GM18511 (cell line): ENCODE results near the gene SIK1.
A peak's percentile ranks its signal among the peaks of the same experiment; 100 is the strongest.
"Not testable (repeated sequence)": the region's sequence is repeated elsewhere in the genome, so short reads cannot be mapped to it uniquely, and the experiment has no call there.

Source experiments
- ATAC-seq: cut with Tn5 transposase; IDR thresholded peaks from one replicate; pipeline ENCODE4 v1.9.1; 2021; ENCODE audit warnings: mild to moderate bottlenecking, moderate library complexity; ENCODE audit not compliant: unreplicated experiment

Gene SIK1

DNA sequence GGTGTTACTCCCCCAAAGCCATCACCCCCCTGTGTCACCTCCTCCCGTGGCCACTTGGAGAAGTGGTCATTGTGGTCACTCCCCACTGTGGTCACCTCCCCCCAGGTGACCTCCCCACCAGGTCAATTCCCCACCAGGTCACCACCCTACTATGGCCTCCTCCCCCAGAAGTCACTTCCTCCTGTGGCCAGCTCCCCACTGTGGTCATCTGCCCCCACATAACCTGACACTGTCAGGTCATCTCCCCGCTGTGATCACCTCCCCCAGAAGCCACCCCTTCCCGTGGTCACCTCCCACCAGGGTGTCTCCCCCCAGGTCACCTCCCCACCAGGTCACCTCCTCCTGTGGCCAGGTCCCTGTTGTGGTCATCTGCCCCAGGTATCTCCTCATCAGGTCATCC is 28.9 kb downstream of the SIK1 start:
- not testable (repeated sequence) for ATAC-seq

DNA sequence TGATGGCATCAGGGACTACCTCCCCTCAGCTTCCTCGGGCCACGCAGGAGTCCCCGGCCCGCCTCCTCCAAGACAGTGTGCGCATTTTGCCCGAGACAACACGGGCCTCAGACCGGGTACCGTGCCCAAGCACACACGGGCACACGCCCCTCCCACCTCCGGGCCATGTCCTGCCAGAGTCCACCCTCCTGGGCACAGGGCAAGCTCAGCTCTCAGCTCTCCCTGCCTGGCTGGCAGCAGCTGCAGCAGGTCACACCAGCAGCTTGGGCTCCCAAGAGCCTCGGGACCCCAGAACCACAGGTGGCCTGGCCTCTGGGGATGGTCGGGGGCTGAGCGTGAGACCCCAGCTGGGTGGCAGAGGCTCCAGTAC is 29.5 kb downstream of the SIK1 start:
- not testable (repeated sequence) for ATAC-seq

DNA sequence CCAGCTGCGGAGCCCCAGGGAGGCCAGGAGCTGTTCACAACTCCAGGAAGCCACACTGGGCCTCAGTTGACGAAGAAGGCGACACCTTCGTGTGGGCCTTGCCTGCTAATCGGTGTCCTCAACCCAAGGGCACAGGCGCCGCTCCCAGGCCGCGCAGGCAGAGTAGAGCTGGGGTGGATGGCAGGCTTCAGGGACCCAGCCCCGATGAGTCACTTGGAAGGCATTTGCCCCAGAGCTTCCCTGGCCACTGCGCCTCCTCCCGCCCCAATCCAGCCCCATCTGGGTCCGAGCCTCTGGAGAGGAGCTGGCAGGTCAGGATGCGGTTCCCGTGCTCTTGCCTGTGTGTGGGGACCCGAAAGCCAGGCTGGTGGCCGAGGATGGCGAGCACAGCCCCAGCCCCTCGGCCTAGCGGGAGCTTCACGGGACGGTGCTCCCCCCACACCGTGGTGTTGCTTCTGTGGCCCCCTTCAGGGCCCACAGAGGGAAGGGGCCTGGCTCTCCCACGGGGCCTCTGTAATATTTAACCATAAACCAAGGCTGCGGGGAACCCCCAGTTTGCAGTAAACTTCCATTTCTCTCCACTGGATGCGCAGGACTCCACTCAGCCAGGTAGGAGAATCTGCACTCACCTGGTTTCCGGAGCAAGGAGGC is 30.0 kb downstream of the SIK1 start:
- not testable (repeated sequence) for ATAC-seq

DNA sequence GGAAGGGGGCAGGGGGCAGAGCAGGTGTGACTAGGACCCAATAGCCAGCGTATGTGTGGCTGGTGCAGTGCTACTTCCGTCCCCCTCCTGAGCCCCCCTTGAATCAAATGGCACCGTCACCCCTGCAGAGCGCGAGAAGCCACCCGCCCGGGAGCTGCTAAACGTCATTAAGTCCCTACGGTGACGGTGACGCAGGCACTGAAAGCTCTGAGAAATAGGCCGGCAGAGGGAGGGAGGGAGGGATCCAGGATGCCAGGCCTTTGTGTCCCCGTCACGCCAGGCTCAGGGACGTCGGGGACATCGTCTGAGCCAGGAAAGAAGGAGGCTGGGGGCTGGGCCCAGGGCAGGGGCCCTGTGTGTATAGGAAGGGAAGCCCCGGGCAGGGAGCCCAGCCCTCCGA is 43.6 kb downstream of the SIK1 start:
- ATAC-seq = not testable (repeated sequence)

DNA sequence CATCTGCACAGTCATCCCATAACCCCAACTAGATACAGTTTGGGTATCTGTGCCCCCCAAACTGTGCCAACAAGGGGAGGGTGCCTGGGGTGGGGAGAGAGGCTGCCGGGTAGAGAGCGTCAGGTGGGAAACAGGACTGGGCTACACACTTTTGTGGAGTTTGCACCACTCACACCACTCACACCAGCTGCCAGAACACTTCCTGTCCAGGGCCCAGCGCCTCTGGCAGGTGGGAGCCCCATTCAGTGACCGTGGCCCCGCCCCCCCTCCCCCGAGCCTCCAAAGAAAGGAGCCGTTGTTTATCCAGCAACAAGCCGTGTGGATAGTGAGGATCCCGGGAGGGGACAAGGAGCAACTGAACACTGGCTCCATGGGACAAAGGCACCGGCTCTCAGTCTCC is 44.0 kb downstream of the SIK1 start:
- not testable (repeated sequence) for ATAC-seq

DNA sequence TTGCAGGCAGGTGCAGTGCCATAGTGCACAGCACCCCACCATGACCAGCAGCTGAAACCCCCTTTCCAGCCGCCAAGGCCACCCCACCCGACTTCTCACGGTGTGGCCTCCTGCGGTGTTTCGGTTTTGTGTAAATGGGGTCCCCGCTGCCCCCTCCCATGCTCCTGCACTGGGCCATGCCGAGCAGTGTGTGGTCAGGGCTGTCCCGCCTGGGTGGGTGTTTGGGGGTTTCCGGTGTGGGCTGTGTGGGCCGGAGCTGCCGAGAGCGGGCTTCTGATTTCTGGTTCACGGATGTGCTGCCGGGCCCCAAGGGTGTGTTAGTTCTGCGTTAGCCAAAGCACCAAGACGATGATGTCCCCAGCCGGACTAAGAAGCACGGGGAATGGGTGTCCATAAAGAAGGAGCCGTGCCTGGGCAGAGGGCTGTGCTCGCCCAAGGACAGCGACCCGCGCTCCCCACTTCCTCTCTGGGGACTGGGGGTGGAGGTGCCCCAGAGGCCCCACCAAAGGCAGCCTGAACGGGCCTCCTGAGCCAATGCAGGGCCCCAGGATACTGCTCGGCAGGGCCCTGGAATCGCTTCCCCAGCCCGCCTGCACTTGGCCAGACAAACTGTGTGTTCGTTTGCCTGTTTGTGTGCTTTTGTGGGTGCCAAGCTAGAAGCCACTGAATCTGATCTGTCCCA is 45.9 kb downstream of the SIK1 start:
- ATAC-seq = peak; percentile 69

DNA sequence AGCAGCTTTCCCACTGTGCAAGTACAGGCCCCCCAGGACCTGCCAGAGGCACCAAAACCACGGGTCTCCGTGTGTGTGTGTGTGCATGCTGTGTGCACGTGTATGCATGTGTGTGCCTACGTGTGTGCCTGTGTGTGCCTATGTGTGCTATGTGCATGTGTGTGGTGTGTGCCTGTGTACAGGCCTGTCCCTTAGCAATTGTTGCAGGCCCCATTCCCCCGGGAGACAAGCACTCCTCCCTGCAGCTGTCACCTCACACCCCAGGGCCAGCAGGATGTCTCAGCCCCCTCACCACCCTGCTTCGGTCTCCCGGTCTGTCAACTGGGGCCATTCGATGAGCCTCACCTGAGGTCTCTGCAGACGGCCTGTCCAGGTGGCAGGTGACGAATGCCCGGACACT is 46.6 kb downstream of the SIK1 start:
- not testable (repeated sequence) for ATAC-seq

DNA sequence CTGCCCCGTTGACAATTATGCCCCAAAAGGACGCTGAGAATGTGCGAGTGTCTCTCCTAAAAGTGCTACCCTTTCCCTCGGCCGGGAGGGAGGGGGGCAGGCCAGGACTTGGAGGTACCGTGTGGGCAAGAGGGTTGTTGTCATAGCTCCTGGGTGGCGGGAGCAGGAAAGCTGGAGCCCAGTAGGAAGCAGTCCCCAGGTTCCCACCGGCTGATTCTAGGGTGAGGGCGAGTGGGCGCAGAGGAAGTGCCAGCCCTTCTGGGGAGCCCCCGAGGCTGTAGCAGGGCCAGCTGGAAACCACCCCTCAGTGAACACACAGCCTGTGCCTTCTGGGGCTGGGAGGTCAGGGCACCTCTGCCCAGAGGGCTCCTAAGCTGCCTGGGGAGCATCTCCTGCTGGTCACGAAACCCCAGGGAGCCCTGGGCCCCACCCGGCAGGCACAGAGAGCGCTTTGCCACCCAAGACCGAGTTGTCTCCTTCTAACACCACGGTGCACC is 47.3 kb downstream of the SIK1 start:
- not testable (repeated sequence) for ATAC-seq

DNA sequence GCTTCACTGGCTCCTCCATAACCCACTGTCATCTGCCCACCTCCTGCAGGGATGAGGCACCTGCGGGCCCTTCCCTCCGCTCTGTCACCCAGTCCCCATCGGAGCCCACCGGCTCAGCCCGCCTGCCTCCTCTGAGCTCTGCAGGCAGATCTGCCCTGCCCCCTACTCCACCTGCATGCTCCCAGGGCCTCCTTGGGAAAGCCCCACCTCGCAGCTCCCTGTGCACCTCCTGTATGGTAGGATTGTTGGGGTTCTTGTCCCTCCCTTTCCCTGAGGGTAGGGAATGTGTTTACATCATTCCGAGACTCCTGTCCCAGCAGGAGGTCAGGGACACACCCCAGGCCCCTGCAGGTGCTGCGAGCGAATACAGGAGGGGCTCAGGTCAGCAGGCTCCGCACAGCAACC is 50.5 kb downstream of the SIK1 start:
- ATAC-seq = no peak

DNA sequence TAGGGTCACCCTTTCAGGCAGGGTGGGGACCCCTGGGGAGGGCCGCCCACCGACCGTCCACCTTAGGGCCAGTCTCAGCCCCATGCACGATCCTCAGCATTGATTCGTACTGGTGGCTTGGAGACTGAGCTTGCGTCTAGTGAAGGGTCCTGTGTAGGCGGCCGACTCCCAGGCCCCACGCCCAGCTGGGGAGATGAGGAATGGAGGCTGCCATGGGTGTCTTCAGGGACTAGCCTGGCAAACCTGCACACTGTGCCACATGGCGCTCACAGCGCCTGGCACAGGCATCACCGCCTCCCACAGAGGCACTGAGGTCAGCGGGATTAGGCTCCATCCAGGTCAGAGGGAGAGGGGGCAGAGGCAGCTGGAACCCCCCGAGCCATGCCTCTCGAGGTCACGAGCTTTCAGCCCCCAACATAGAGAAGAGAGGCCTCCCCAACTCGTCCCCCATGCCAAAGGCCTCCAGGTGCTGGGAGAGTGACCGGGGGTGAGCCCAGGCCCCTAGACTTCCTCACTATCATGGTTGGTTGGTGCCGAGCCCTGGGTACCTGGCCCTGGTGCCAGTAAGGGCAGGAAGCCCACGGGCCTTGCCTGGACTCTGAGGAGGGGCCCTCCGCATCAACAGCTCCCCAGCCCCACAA is 51.0 kb downstream of the SIK1 start:
- ATAC-seq = no peak

DNA sequence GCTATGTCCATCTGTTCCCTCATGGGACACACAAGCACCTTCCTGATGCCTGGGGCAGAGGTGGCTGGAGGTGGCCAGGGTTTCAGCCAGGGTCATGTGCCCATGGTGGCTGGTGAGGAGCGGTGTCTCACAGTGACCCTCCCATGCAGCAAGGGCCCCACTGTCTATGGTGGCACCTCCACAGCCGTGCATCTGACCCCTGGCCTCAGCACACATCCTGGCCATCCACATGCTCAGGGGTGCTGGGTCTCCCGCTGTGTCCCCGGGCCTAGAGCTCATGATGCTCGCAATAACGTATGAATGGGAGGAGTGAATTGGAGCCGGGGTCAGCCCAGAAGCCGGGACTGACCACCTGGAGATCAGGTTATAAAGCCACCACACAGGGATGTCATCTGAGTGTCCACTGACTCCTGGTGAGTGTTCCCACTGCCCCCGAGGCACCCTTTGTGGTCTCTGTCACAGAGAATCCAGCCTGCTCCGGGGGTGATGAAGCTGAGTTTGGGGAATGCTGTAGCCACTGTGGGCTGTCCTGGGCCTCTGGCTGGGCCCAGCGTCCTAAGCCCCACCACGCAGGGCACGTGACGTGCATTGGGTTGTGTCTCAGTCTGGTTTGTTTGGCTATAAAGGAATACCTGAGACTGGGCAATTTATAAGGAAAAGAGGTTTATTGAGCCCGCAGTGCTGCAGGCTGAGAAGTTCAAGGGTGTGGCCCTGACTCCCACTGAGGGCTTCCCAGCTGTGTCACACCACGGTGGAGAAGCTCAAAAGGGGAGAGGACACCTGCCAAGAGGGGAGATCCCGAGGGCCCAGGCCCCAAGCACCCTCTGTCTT is 51.7 kb downstream of the SIK1 start:
- ATAC-seq = no peak

DNA sequence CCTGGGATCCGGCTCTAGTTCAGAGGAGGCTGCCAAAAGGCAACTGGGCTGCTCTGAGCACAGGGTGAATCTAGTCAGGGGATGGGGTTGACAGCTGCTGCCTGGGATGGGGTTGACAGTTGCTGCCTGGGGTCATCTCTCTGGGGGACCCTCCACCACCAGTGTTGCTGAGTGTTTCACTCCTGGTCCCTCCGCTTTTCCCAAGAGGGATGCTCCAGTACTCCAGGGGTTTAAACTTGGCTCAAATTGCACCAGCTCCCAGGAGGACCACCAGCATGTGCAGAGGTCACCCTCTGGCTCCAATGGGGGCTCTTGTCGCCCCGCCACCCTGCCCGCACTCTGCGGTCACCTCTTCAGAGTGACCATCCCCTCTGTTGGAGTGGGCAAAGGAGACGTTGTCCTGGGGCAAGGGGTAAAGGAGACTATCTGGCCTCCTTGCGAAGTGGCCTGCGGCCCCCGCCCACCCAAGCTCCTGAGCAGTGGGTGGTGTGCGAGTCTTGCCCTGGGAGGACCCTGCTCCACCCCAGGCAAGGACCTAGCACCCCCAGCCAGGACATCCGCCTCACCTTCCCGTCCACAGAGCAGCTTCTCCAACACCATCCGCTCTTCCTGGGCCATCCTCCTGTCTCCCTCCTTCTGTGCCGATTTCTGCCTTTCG is 52.6 kb downstream of the SIK1 start:
- no peak for ATAC-seq

DNA sequence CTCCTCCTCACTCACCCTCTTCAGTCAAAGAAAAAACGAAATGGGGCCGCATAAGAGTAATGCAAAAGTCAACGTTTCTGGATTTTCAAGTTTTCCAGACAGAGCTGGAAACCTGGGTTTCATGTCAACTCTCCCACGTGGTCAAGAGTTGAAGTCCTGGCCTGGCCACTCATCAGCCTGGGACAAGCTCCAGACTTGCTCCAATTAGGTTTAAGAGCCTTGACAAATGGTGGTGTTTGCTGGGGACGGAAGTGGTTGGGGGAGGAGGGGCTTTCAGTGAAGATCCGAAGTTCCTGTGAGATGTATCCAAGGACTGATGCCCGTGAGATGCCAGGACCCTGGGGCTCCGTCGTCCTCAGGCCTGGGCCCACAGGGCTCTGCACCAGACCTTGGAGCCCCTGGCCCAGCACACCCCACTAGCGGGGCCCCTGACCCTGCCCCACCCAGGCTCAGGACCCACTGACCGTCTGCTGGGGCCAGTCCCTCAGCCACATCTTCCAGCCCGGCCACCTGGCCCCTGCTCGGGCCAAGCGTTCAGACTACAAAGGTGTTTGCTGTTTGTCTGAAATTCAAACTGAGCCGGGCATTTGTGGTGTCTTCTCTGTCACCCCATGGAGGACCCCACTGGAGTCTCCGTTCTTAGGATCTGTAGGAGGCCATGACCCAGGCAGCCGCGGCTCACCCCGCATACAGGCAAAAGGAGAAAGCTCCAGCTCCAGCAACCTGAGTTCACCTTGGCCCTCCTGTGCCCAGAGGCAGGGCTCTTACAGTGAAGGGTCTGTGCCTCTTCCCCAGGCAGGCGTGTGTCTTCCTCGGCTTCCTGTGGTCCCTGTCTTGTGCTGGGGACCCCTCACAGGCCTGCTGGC is 53.3 kb downstream of the SIK1 start:
- no peak for ATAC-seq

DNA sequence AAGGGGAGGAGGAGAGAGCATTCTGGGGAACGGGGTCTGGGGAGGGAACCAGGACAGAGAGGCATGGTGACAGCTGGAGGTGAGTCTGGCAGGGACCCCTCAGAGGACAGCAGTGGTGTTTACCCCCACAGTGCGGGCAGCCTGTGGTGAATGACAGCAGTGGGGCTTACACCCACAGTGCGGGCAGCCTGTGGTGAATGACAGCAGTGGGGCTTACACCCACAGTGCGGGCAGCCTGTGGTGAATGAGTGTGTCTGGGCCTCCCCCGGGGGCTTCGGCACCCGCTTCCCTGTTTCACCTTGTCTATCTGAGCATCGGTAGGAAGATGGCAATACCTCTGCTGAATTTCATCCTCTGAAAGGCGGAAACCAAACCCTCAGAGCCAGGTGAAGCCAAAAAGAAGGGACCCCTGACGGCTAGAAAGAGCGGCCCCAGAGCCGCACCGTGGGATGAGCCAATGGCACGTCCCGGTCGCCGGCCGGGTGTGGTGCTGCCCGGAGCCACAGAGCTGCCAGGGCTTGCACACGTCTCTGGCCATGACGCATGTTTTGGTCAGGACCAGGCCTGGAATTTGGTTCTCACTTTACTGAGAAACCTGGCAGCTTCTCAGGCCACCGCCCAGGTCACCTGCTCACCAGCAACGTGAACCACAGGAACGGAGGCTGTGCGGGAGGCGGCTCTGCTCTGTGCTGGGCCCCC is 54.1 kb downstream of the SIK1 start:
- no peak for ATAC-seq

DNA sequence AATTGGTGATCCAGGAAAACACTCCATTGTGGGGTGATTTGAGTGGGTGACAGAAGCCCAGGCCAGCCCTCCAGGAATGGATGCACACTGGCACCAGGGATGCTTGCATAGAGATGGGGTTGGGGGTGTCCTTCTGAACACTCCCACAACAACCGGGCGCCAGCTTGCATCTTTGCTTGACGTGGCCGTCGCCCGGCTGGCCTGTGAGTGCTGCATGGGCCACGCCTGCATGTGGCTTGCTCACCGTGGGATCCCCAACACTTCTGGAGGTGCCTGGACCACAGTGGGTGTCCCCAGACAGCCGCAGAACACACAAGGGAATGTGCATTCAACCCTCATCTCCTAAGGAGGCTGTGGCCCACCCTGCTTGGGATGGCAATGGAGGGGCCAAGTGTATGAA is 55.1 kb downstream of the SIK1 start:
- ATAC-seq = no peak

DNA sequence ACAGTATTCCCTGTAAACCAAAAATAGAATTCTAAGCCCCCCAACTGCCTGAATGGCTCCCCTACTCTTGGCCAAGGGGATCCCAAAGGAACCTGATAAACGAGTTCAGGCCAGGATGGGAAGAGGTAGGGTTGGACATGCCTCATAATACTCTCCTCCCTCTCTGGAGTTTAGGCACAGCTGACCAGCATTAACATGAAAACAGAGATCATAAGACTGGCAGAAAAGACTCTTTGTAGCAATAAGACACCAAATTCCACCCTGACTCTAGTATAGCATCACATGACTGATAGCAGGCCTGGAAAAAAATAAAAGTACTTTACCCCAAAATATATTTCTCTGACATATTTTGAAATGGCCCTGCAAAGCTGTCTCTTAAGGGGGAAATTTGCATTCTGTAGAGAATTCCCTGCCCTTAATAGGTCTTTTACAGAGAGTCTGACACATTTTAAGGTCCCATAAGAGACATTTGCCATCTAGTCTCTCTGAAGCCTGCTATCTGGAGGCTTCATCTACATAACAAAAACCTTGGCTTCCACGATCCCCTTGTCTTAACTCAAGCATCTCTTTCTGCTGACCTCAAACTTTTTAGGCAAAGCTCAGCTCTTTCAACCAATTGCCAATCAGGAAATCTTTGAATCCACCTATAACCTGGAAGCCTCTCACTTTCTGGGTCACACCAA is 55.9 kb downstream of the SIK1 start:
- ATAC-seq = no peak

DNA sequence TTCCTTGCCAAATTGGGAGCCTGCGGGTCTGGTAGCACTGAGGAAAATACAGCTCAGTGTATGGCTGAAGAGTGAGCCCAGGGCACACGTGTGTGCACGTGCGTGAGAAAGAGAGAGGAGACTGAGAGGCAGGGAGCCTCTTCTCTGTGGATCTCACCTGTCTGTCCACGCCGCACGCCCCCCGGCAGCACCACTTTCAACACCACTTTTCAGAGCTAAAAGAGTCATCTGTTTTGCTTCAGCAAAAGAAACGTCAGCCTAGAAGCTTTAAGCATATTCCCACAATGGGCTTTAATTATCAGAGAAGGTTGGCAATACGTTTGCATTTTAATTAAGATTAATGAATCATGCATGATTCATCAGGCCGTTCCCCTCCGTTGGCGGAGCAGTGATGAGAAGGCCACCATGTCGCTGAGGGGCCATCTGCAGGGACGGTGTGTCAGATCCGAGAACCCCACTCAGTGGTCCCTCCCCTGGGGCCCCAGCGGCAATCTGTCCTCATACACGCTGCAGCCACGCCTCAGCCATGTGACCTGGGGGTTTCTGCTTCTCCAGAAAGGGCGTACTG is 56.8 kb downstream of the SIK1 start:
- ATAC-seq = no peak

DNA sequence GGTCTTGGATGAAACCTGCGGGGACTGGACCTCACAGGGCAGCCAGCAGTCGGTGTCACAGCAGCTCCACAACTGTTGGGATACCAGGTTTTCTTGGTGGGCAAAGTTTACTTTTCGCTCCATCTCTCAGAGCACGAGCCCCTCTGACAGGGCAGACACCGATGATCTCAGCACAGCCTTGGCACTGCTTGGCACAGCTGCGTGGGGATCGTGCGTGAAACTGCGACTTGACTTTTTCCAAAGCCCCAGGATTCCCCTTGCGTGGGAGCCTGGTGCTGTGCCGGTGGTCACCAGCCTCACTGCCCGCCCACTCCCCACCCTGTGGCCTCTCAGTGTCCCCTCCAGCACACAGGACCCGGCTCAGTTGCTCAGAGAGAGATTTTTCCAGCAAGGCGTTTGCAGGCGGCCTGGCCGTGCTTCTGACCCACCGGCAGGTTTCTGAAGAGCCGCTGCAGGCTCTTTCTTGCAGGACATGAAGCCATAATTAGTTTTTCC is 57.3 kb downstream of the SIK1 start:
- ATAC-seq = no peak
